Lower leg skin (tissue), 3 donors: ENCODE measurements around the gene OSBP2.

ENCODE experiments used
- POLR2A ChIP-seq, 2 donors: fragments of 450-650 bp; IDR thresholded peaks; one replicate each; pipeline ENCODE4 v1.6.1; 2016 to 2017; ENCODE audit warnings: antibody characterized with exemption in 2 of 2, mild to moderate bottlenecking in 1 of 2, moderate library complexity in 1 of 2
- TF ChIP-seq, protein P1 (sequence below), 3 donors: fragments of 450-650 bp; IDR thresholded peaks; one replicate each; pipeline ENCODE4 v1.5.1; 2016; ENCODE audit warnings: antibody characterized with exemption in 3 of 3, mild to moderate bottlenecking in 3 of 3, moderate library complexity in 2 of 3

DNA sequence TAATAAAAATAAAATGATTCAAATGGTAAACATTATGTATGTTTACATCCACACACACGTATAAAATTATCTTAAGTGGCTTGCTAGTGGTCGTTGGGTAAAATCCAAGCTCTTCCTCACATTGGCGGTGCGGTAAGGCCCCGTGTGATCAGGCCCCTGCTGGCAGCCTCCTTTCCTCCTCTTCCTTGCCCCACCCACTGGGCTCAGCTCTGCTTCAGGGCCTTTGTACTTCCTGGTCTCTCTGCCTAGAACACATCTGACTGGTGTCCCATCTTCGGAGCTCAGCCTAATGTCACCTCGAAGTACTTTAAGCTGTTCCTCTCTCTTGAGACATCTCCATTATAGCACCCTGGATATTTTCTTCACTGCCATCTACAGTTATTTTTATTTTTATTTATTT is 52.8 kb downstream of the OSBP2 start:
- TF ChIP-seq, protein P1, sequence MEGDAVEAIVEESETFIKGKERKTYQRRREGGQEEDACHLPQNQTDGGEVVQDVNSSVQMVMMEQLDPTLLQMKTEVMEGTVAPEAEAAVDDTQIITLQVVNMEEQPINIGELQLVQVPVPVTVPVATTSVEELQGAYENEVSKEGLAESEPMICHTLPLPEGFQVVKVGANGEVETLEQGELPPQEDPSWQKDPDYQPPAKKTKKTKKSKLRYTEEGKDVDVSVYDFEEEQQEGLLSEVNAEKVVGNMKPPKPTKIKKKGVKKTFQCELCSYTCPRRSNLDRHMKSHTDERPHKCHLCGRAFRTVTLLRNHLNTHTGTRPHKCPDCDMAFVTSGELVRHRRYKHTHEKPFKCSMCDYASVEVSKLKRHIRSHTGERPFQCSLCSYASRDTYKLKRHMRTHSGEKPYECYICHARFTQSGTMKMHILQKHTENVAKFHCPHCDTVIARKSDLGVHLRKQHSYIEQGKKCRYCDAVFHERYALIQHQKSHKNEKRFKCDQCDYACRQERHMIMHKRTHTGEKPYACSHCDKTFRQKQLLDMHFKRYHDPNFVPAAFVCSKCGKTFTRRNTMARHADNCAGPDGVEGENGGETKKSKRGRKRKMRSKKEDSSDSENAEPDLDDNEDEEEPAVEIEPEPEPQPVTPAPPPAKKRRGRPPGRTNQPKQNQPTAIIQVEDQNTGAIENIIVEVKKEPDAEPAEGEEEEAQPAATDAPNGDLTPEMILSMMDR (IDR thresholded peaks at IDR 0.05) = no peak
- TF ChIP-seq POLR2A (IDR thresholded peaks at IDR 0.05) = no peak
